Calu3 (cell line): ENCODE measurements around the gene RABGAP1. TPM values are rescaled to one million over a fixed set of nuclear protein-coding genes. Genes with fewer than 3 reads are reported as not detected.

ENCODE experiments used
- BruUV-seq: library from RNA; stranded (reverse); fragments of 400-500 nt; replicated peaks from 2 replicates; lab custom pipeline; 2021; lab: Mats Ljungman, UMichigan
- CTCF ChIA-PET: fragments of 300-600 bp; sonication (Branson Sonifier 250); formaldehyde crosslinking; loops from one replicate; lab custom pipeline; 2022; ENCODE audit warnings: antibody characterized with exemption; lab: Charles Lee
- DNase-seq: peaks from one replicate; pipeline ENCODE4 v3.0.0; 2022
- H3K27ac Mint-ChIP-seq: one replicate; pipeline ENCODE4 v1.8.0; 2022; ENCODE audit warnings: mixed read lengths; ENCODE audit not compliant: unreplicated experiment
- H3K27me3 Mint-ChIP-seq: one replicate; pipeline ENCODE4 v1.8.0; 2022; ENCODE audit warnings: mixed read lengths; ENCODE audit not compliant: unreplicated experiment
- H3K36me3 Mint-ChIP-seq: one replicate; pipeline ENCODE4 v1.8.0; 2022; ENCODE audit warnings: mild to moderate bottlenecking, moderate library complexity, mixed read lengths; ENCODE audit not compliant: insufficient read depth, unreplicated experiment
- H3K4me1 Mint-ChIP-seq: one replicate; pipeline ENCODE4 v1.8.0; 2022; ENCODE audit warnings: mild to moderate bottlenecking, low read depth, mixed read lengths; ENCODE audit not compliant: unreplicated experiment
- H3K4me3 Mint-ChIP-seq: one replicate; pipeline ENCODE4 v1.8.0; 2022; ENCODE audit warnings: mild to moderate bottlenecking, low read depth, moderate library complexity, mixed read lengths; ENCODE audit not compliant: unreplicated experiment
- H3K9me3 Mint-ChIP-seq: one replicate; pipeline ENCODE4 v1.8.0; 2022; ENCODE audit warnings: low read depth, mixed read lengths; ENCODE audit not compliant: unreplicated experiment
- CTCF ChIP-seq: fragments of 200-600 bp; IDR thresholded peaks from one replicate; pipeline ENCODE4 v1.8.0; 2022; ENCODE audit warnings: antibody characterized with exemption; ENCODE audit not compliant: unreplicated experiment
- intact Hi-C: fragments of 100-400 bp; cut with micrococcal nuclease; formaldehyde crosslinking; loops from one replicate; pipeline ENCODE4 v1.10.0; 2022; ENCODE audit not compliant: unreplicated experiment
- total RNA-seq: library from RNA; stranded (reverse); gene quantifications from 2 replicates; pipeline ENCODE4 v1.2.3, GENCODE V29; 2022

RABGAP1 gene
- total RNA-seq, 1 experiment from 2014 or later: 57.9 TPM

GRCh38 chr9:123061216-123061615 is 120.4 kb downstream of the RABGAP1 start:
- Mint-ChIP-seq H3K4me1 (no peaks in the 10 kb centered on the region), H3K9me3 (no peaks in the 10 kb centered on the region), H3K27me3 (no peaks in the 10 kb centered on the region), H3K36me3 (peaks cover 6% of the 10 kb centered on the region), H3K4me3 (no peak overlapping the region), H3K27ac (no peak overlapping the region)
- intact Hi-C loops: no loop called here
- TF ChIP-seq CTCF: no peak
- no TSS peak for BruUV-seq
- CTCF ChIA-PET: no interaction called here
- DNase-seq: no peak

GRCh38 chr9:123062351-123063176 is 121.7 kb downstream of the RABGAP1 start:
- intact Hi-C loops: no loop called here
- no peak for TF ChIP-seq CTCF
- DNase-seq: no peak
- H3K27me3 Mint-ChIP-seq: no peaks in the 10 kb centered on the region
- no peaks in the 10 kb centered on the region for H3K4me1 Mint-ChIP-seq
- BruUV-seq: no TSS peak
- H3K9me3 Mint-ChIP-seq: no peaks in the 10 kb centered on the region
- no peak overlapping the region for H3K27ac Mint-ChIP-seq
- no peak overlapping the region for H3K4me3 Mint-ChIP-seq
- CTCF ChIA-PET: no interaction called here
- peaks cover 17% of the 10 kb centered on the region for H3K36me3 Mint-ChIP-seq

GRCh38 chr9:123063177-123063598 is 122.4 kb downstream of the RABGAP1 start:
- no peaks in the 10 kb centered on the region for H3K27me3 Mint-ChIP-seq
- intact Hi-C loops: no loop called here
- H3K4me3 Mint-ChIP-seq: no peak overlapping the region
- CTCF ChIA-PET: no interaction called here
- no peak for DNase-seq
- no peak for TF ChIP-seq CTCF
- H3K36me3 Mint-ChIP-seq: peaks cover 23% of the 10 kb centered on the region
- no TSS peak for BruUV-seq
- no peaks in the 10 kb centered on the region for H3K4me1 Mint-ChIP-seq
- H3K9me3 Mint-ChIP-seq: no peaks in the 10 kb centered on the region
- H3K27ac Mint-ChIP-seq: no peak overlapping the region

- Mint-ChIP-seq H3K27ac (no peak overlapping the region), H3K9me3 (no peaks in the 10 kb centered on the region), H3K36me3 (peaks cover 23% of the 10 kb centered on the region), H3K4me1 (no peaks in the 10 kb centered on the region), H3K27me3 (no peaks in the 10 kb centered on the region), H3K4me3 (no peak overlapping the region)
- CTCF ChIA-PET: no interaction called here
- intact Hi-C loops: no loop called here
- TF ChIP-seq CTCF: no peak
- no TSS peak for BruUV-seq
- DNase-seq: no peak
These were observed 123.1 kb downstream of the RABGAP1 start for GRCh38 chr9:123063896-123064295.
